NCI-H748 treated with DMSO at 0.1 percent for 48 hours (cell line): ENCODE data around the gene DAND5.
"Not testable (repeated sequence)": the region's sequence is repeated elsewhere in the genome, so short reads cannot be mapped to it uniquely, and the experiment has no call there.

Experiments used
- DNase-seq: peaks from one replicate; lab custom pipeline; 2025; lab: John Stamatoyannopoulos, UW

Gene DAND5

GRCh38 chr19:12946092-12946721 lies 23.2 kb upstream of the DAND5 start:
- no peak for DNase-seq

DNA sequence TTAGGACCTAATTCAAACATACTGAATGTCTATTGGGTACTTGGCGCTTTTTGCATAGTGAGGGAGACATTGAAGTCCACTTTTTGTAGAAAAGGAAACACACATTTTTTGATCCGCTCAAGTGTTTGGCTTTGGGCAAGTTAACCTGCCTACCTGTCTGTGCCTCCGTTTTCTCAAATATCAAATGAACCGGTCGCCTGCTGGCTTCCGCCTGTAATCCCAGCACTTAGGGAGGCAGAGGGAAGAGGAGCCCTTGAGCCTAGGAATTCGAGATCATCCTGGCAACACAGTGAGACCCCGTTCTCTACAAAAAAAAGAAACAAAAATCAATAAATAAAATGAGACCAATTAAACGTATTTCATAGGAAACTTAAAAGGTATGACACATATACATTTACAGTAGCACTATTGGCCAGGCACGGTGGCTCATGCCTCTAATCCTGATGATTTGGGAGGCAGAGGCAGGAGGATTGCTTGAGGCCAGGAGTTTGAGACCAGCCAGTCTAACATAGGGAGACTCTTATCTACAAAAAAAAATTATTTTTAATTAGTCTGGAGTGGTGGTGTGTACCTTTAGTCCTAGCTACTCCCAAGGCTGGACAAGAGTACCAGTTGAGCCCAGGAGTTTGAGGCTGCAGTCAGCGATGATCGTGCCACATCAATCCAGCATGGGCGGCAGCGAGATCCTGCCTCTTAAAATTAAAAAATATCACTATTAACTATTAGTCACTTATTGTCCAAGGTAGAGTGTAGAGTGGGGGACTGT lies 22.5 kb upstream of the DAND5 start:
- DNase-seq: no peak

- no peak for DNase-seq
These were observed 21.4 kb upstream of the DAND5 start for GRCh38 chr19:12947702-12948611.

- no peak for DNase-seq
These were observed 20.6 kb upstream of the DAND5 start for GRCh38 chr19:12948612-12949362.

DNA sequence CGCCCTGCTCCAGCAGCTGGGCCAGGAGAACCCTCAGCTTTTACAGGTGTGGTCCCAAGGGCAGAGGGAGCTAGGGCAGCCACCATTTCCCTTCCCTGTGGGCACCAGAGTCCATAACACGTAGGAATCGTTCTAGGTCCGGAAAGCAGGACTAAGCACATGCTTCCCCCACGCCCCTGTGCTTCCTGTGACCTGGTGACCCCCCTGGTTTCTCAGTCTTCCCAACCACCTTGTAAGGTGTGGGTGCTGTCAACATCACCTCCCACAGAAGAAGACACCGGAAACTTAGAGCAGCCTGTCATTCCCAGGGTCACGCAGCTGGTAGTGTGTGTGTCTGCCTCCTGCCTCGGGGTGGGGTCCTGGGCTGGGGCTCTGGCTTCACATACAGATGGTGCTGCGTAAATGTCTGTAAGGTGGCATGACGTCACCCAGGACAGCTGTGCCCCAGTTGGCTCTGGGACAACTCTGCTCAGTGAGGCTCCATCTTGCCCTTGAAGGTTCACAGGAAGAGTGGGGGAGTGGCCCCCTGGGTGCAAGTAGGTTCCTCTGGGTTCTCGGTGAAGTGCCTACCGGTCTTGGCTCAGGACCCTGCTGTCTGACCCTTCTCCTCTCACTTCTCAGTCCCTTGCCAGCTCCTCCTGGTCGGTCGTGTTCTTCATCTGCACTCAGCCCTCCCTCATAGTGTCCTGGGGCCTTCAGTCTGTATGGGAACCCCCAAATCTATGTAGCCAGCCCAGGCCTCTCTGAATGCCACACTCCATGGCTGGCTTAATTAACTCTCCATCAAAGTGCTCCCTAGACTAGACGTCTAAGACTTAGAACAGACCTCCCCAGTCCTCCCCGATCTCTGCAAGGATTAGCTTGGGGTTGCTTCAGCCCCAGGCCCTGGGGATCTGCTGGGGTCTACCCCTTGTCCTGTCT lies 19.8 kb upstream of the DAND5 start:
- DNase-seq: no peak

- not testable (repeated sequence) for DNase-seq
These were observed 17.3 kb upstream of the DAND5 start for GRCh38 chr19:12952050-12952449.

- DNase-seq: no peak
These were observed 16.8 kb upstream of the DAND5 start for GRCh38 chr19:12952488-12953137.

- no peak for DNase-seq
These were observed 16.1 kb upstream of the DAND5 start for GRCh38 chr19:12953138-12953798.

DNA sequence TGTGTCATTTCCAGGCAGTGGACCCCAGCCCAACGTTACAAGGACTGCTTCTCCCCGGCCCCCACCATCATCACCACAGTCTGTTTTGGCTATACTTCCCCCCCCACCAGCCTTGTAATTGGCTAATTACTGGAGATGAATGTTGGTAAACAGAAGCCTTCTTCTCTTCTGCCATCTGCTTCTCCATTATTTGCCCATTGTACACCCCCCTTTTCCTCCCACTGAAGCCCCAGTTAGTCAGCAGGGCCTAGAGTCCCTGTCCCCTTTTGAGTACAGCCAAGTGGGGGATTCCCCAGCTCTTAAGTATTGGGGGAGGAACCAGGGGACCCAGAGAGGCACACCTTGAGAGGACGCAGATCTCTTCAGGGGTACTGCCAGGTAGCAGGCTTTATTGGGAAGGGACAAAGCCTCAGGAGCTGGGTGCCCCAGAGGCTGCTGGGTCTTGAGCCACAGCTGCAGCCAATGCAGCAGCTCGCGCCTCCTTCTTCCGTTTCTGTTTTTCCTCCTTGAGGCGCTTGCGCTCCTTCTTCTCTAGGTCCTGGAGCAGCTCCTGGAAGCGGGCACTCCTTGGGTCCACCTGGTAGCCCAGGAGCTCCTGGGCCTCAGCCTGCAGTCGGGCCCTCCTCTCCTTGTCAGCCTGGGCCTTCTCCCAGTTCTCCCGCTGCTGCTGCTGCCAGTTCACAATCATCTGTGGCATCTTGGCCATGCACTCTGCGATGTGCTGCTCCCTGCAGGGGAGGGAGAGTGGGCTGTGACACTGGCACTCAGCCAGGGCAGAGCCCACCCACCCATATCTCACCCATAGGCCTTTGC lies 15.4 kb upstream of the DAND5 start:
- no peak for DNase-seq

GRCh38 chr19:12954612-12954962 lies 14.8 kb upstream of the DAND5 start:
- DNase-seq: no peak

- not testable (repeated sequence) for DNase-seq
These were observed 13.8 kb upstream of the DAND5 start for GRCh38 chr19:12955575-12955974.

- DNase-seq: no peak
These were observed 13.4 kb upstream of the DAND5 start for GRCh38 chr19:12955996-12956395.

GRCh38 chr19:12956446-12957388 lies 12.7 kb upstream of the DAND5 start, which contains the start of gene GADD45GIP1:
Gene GADD45GIP1 (minus strand): TSS chr19:12957223. CDS start chr19:12957212, 11 bp downstream.
- peak; percentile 24 for DNase-seq

GRCh38 chr19:12957389-12957952 lies 11.9 kb upstream of the DAND5 start:
- DNase-seq: not testable (repeated sequence)

- no peak for DNase-seq
These were observed 9.9 kb upstream of the DAND5 start for GRCh38 chr19:12959481-12959880.

DNA sequence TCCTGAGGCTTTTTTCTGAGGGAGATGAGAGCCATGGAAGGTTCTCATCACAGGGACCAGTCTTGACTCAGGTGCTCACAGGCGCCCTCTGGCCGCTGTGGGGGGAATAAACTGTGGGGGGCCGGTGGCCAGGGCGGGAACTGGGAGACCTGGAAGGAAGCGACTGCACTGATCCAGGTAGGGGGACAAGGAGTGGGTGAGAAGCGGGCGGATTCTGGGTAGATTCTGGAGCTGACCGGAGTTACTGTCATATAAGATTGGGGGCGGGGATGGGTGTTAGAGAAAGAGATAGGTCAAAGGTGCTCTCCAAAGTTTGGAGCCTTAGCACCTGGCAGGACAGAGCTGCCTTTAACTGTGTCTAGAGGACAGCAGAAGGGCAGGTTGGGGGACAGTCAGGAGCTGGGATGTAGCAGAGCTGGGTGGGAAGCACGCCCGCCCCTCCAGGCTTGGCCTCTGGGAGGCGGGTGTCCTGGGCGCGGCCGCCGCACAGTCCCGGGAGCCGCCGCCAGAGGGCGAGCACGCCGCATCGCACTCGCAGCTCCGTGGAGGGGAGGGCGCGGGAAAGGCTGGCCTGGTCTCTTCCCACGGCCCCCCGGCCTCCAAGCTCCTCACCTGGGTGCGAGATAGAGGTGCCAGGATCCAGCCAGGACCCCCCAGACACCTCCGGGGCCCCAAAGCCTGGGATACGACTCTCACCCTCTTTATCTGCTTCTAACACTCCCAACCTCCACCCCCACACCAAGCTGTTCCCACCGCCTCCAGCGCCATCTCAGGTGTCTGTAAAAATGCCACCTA lies 4.2 kb upstream of the DAND5 start:
- DNase-seq: peak; percentile 51

DNA sequence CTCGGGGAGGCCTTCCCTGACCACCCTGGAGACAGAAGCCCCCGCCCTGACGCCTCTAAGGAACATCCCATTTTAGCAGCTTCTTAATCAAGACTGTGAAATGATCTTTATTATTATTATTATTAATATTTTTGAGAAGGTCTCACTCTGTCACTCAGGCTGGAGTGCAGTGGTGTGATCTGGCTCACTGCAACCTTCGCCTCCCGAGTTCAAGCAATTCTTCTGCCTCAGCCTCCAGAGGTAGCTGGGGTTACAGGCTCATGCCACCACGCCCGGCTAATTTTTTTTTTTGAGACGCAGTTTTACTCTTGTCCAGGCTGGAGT lies 3.6 kb upstream of the DAND5 start:
- no peak for DNase-seq
